Measurements from ENCODE around the gene PTPRD.

The PTPRD gene

DNA sequence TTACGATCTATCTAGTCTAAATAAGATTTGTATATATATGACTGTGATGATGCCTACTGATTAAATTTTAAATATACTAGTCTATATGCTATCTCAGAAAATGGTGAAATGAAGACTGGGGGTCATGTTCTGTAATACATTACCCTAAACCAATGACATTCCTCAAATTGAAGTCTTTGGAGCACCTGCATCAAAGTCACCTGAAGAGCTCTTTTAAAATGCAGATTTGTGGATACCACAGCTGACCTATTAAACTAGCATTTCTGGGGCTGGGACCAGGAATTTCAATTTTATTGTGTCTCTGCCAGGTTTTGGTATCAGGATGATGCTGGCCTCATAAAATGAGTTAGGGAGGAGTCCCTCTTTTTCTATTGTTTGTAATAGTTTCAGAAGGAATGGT, 2181.3 kb downstream of the PTPRD start:
- Histone ChIP-seq H3K9me3 (ENCODE audit: control insufficient read depth, insufficient read depth, low read length) (no peaks in the 10 kb centered on the region), H3K36me3 (ENCODE audit: insufficient read depth, low read length) (no peaks in the 10 kb centered on the region), H3K9ac (ENCODE audit: low read depth, low read length) (no peak overlapping the region), H3K4me1 (ENCODE audit: insufficient read depth, low read length) (peaks cover 4% of the 10 kb centered on the region; the same call in 1 of the 2 replicates)

DNA sequence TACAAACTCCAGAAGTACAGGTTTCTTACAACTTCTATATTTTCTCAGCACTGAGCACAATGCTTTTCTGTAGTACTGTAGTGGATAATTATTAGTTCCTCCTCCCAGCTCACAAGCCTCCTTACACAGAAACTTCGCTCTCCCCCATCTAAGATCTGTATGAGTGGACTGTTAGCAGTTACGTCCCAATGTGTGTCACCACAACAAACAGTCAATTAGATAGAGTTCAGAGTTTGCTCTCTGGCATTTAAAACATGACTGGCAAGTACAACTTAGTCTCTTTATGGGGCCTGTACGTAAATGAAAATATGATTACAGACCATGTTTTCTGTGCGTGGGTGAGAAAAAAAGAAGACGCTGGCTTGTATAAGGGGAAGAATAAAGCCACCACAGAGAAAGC, 2181.9 kb downstream of the PTPRD start:
- H3K36me3 ChIP-seq (ENCODE audit: insufficient read depth, low read length), result no peaks in the 10 kb centered on the region
- H3K4me1 ChIP-seq (ENCODE audit: insufficient read depth, low read length), result peaks cover 4% of the 10 kb centered on the region; the same call in 1 of the 2 replicates
- no peak overlapping the region for H3K9ac ChIP-seq (ENCODE audit: low read depth, low read length)
- H3K9me3 ChIP-seq (ENCODE audit: control insufficient read depth, insufficient read depth, low read length), result no peaks in the 10 kb centered on the region

DNA sequence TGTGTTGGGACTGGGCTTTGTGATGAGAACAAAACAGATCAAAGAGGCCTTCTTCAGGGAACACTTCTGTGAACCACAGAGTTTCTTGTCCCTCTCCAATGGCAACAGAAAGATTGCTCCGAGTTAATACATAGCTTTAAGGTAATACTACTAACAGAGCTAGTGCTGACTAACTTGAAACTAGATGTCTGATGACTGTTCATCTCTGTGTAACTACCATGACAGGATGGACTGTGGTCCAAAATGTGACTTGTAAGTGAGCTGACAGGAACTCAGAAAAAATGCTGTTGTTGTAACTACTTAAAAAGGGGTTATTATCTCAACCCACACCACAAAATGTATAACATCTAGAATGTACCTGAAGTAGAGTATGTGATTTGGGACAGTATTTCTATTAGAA, 2183.0 kb downstream of the PTPRD start:
- Histone ChIP-seq H3K4me1 (ENCODE audit: insufficient read depth, low read length) (peaks cover 4% of the 10 kb centered on the region; the same call in 1 of the 2 replicates), H3K36me3 (ENCODE audit: insufficient read depth, low read length) (no peaks in the 10 kb centered on the region), H3K9me3 (ENCODE audit: control insufficient read depth, insufficient read depth, low read length) (no peaks in the 10 kb centered on the region), H3K9ac (ENCODE audit: low read depth, low read length) (no peak overlapping the region)

DNA sequence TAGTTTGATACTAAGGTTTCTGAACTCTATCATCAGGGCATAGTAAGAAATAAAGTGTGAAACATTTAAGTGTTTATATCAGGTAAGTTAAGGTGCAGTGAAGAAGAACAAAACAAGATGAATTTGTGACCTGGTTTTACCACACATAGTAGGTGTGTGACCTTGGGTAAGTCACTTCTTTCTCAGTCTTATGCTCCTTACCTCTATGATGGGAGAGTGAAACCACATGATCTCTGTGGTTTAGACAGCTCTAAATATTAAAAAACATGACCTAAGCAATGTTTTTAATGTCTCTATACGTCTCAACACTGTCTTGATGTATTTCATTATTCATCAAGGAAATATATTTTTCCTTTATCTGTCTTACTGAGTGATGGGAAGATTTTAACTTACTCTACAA, 2183.6 kb downstream of the PTPRD start:
- H3K9ac ChIP-seq (ENCODE audit: low read depth, low read length), result no peak overlapping the region
- peaks cover 4% of the 10 kb centered on the region; the same call in 1 of the 2 replicates for H3K4me1 ChIP-seq (ENCODE audit: insufficient read depth, low read length)
- no peaks in the 10 kb centered on the region for H3K36me3 ChIP-seq (ENCODE audit: insufficient read depth, low read length)
- no peaks in the 10 kb centered on the region for H3K9me3 ChIP-seq (ENCODE audit: control insufficient read depth, insufficient read depth, low read length)

- H3K4me1 ChIP-seq (ENCODE audit: insufficient read depth, low read length), result peaks cover 4% of the 10 kb centered on the region; the same call in 1 of the 2 replicates
- no peaks in the 10 kb centered on the region for H3K9me3 ChIP-seq (ENCODE audit: control insufficient read depth, insufficient read depth, low read length)
- no peaks in the 10 kb centered on the region for H3K36me3 ChIP-seq (ENCODE audit: insufficient read depth, low read length)
- H3K9ac ChIP-seq (ENCODE audit: low read depth, low read length), result no peak overlapping the region
Measured at GRCh38 chr9:8428389-8428788, 2184.4 kb downstream of the PTPRD start.

DNA sequence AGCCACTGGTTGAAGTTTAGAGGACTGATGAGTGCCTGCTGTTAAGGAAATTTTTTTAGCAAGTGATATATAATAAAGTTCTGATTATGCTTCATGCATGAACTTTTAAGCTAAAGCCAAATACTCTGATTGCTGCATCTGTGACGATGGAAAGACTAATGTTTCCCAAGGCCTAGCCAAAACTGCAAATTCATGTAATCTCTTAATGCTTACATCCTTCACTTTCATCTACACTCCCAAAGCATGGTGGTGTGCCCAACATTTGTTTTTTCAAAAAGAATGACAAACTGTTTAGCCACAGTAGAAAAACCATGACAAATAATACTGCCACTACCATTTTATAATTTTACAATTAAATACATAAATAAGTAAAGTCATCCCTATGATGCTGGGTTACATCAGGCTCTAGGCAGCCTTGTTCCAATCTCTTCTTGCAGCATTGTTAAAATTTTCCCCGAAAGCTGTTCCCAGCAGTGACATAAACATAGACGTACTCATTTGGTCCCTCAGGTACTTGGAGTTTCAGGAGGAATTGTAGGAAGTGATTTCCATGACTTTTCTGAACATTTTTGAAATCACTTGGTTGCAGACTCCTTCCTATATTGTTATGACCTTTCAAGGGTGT, 2187.9 kb downstream of the PTPRD start:
- Histone ChIP-seq H3K36me3 (ENCODE audit: insufficient read depth, low read length) (no peaks in the 10 kb centered on the region), H3K9me3 (ENCODE audit: control insufficient read depth, insufficient read depth, low read length) (no peaks in the 10 kb centered on the region), H3K9ac (ENCODE audit: low read depth, low read length) (no peak overlapping the region), H3K4me1 (ENCODE audit: insufficient read depth, low read length) (no peaks in the 10 kb centered on the region; the same call in 1 of the 2 replicates)

GRCh38 chr9:8420416-8420815, 2192.4 kb downstream of the PTPRD start:
- Histone ChIP-seq H3K9me3 (ENCODE audit: control insufficient read depth, insufficient read depth, low read length) (no peaks in the 10 kb centered on the region), H3K4me1 (ENCODE audit: insufficient read depth, low read length) (no peaks in the 10 kb centered on the region; the same call in 1 of the 2 replicates), H3K36me3 (ENCODE audit: insufficient read depth, low read length) (no peaks in the 10 kb centered on the region), H3K9ac (ENCODE audit: low read depth, low read length) (no peak overlapping the region)

GRCh38 chr9:8419596-8420275, 2193.1 kb downstream of the PTPRD start:
- H3K9me3 ChIP-seq (ENCODE audit: control insufficient read depth, insufficient read depth, low read length), result no peaks in the 10 kb centered on the region
- no peaks in the 10 kb centered on the region; the same call in 1 of the 2 replicates for H3K4me1 ChIP-seq (ENCODE audit: insufficient read depth, low read length)
- no peaks in the 10 kb centered on the region for H3K36me3 ChIP-seq (ENCODE audit: insufficient read depth, low read length)
- H3K9ac ChIP-seq (ENCODE audit: low read depth, low read length), result no peak overlapping the region

GRCh38 chr9:8417341-8417740, 2195.5 kb downstream of the PTPRD start:
- Histone ChIP-seq H3K9me3 (ENCODE audit: control insufficient read depth, insufficient read depth, low read length) (no peaks in the 10 kb centered on the region), H3K9ac (ENCODE audit: low read depth, low read length) (no peak overlapping the region), H3K36me3 (ENCODE audit: insufficient read depth, low read length) (no peaks in the 10 kb centered on the region), H3K4me1 (ENCODE audit: insufficient read depth, low read length) (no peaks in the 10 kb centered on the region; the same call in 1 of the 2 replicates)

GRCh38 chr9:8412327-8412726, 2200.5 kb downstream of the PTPRD start:
- Histone ChIP-seq H3K9ac (ENCODE audit: low read depth, low read length) (no peak overlapping the region), H3K9me3 (ENCODE audit: control insufficient read depth, insufficient read depth, low read length) (no peaks in the 10 kb centered on the region), H3K36me3 (ENCODE audit: insufficient read depth, low read length) (no peaks in the 10 kb centered on the region), H3K4me1 (ENCODE audit: insufficient read depth, low read length) (peaks cover 26% of the 10 kb centered on the region)

DNA sequence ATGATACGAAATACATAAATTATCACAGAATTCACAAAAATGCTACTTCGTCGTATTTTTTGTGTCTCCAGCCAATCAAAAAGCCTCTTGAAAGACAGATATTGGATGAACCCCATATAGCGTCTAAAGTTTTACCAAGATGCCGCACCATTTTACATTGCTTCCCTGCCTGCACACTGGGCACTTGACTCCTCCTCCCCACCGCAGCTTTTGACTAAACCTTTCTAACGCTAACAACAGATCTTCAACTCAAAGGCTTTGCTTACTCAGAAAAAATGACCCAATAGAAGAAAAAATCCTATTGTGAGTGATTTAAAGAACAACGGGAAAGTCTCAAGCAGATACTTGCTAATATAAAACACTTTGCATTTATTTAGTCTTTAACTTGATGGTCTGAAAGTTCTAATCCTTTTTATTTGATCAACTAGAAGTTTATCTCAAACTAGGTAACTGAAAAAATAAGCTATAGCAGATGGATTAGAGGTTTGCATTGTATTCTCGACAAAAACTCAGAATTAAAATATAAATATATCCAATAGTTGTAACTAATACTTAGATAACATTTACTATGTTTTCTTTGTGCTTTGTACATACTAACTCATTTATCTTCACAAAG, 2204.1 kb downstream of the PTPRD start:
- peaks cover 26% of the 10 kb centered on the region for H3K4me1 ChIP-seq (ENCODE audit: insufficient read depth, low read length)

DNA sequence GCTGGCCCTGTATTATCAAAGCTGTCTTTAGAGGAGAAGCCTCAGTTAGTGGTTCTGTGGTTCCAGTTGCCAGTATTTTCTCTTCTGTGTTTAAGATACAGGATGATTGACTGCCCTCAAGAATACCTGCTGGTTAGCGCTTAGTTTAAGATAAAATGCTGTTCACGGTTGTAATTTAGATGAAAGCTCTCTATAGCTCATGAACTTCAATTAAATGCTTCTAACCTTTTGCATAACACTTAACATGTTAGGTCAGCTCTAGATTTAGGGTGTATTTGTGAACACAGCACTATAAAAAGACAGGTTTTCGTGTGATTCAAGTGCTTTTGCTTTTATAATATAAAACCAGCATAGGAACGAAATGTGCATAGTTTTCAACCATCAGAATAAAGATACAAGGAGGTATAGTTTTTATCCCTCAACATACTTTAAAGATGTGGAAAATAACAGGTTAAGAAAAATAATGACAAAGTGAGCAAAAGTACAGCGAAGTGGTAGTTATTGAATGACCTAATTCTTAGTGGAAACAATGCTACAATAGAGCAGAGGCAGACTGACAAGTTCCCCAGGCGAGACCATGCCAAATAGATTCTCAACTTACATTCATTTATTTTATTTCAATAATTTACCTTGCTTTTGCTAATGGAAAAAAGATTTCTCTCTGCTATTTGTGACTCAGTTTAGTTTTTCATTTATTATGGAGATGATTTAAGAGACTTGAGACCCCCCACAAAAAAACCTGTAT, 2210.7 kb downstream of the PTPRD start:
- Histone ChIP-seq H3K9me3 (ENCODE audit: control insufficient read depth, insufficient read depth, low read length) (no peaks in the 10 kb centered on the region), H3K9ac (ENCODE audit: low read depth, low read length) (no peak overlapping the region), H3K4me1 (ENCODE audit: insufficient read depth, low read length) (peaks cover 6% of the 10 kb centered on the region; the same call in 1 of the 2 replicates), H3K36me3 (ENCODE audit: insufficient read depth, low read length) (no peaks in the 10 kb centered on the region)

More for the DNA sequence above, 2204.1 kb downstream of the PTPRD start:
- Histone ChIP-seq H3K36me3 (ENCODE audit: insufficient read depth, low read length) (no peaks in the 10 kb centered on the region), H3K9me3 (ENCODE audit: control insufficient read depth, insufficient read depth, low read length) (no peaks in the 10 kb centered on the region), H3K9ac (ENCODE audit: low read depth, low read length) (no peak overlapping the region)

DNA sequence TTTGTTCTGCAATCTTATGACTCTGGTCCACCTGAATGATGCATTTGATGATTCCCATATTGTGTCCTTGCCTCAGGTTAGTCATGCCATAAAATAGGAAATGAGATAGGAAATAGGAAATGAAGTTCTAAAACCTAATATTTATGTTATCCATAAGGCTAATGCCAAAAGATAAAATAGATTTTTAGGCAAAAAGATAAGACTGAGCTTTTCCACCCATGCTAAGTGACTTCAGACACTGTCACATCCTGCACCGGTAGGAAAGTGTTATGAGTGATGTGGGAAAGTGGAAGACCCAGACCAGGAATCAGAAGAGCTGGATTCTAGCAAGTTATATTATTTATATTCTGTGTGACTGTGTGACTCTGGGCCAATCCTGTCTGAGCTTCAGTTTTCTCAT, 2212.4 kb downstream of the PTPRD start:
- Histone ChIP-seq H3K9me3 (ENCODE audit: control insufficient read depth, insufficient read depth, low read length) (no peaks in the 10 kb centered on the region), H3K4me1 (ENCODE audit: insufficient read depth, low read length) (peaks cover 9% of the 10 kb centered on the region; the same call in 1 of the 2 replicates), H3K9ac (ENCODE audit: low read depth, low read length) (no peak overlapping the region), H3K36me3 (ENCODE audit: insufficient read depth, low read length) (no peaks in the 10 kb centered on the region)

DNA sequence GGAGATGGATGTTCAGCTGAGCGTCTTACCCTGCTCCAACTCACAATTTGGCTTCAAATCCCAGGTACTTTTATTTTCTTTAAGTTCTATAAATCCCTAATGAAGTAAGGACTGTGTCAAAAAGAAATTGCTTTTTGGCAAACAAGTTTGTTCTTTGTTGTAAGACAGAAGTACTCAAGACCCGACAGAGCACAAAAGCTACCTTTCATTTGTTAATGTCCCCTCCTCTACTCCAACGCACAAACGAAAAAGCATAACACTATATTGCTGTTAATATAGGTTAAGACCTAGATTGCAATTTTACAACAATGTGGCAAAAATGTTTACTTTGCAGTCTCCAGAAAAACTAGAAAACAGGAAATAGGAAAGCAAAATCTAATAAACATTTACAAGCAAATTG, 2217.8 kb downstream of the PTPRD start:
- Histone ChIP-seq H3K9me3 (ENCODE audit: control insufficient read depth, insufficient read depth, low read length) (no peaks in the 10 kb centered on the region), H3K9ac (ENCODE audit: low read depth, low read length) (no peak overlapping the region), H3K36me3 (ENCODE audit: insufficient read depth, low read length) (no peaks in the 10 kb centered on the region), H3K4me1 (ENCODE audit: insufficient read depth, low read length) (peaks cover 14% of the 10 kb centered on the region; the same call in 1 of the 2 replicates)
